PFSK-1 (cell line): ENCODE measurements around the gene MYOF.

Source experiments
- FOXP2 ChIP-seq: optimal IDR thresholded peaks from 2 replicates; pipeline ENCODE3; 2011; ENCODE audit warnings: borderline replicate concordance, control low read depth, inconsistent platforms; ENCODE audit not compliant: insufficient read depth; ENCODE audit errors: extremely low read length, extremely low read depth
- POLR2AphosphoS5 ChIP-seq: IDR thresholded peaks from 2 replicates; pipeline ENCODE4 v1.6.1; 2012; ENCODE audit warnings: low read depth, mild to moderate bottlenecking, control low read depth, low read length, moderate library complexity
- REST ChIP-seq, 2 experiments: IDR thresholded peaks; 2 replicates each; pipeline versions ENCODE4 v1.6.1 to v1.8.0; 2011 to 2012; ENCODE audit warnings: low read depth in 2 of 2, low read length in 2 of 2, control low read depth in 1 of 2, inconsistent platforms in 1 of 2, mild to moderate bottlenecking in 1 of 2, moderate library complexity in 1 of 2; ENCODE audit not compliant: insufficient read depth in 1 of 2
- SIN3A ChIP-seq: IDR thresholded peaks from 2 replicates; pipeline ENCODE4 v1.6.1; 2012; ENCODE audit warnings: mild to moderate bottlenecking, low read length, moderate library complexity, borderline replicate concordance; ENCODE audit not compliant: insufficient read depth
- TAF1 ChIP-seq: IDR thresholded peaks from 2 replicates; pipeline ENCODE4 v1.6.1; 2012; ENCODE audit warnings: low read length, control low read depth, borderline replicate concordance; ENCODE audit not compliant: insufficient read depth

MYOF gene

GRCh38 chr10:93481637-93482144 lies 443 bp downstream of the MYOF start:
- TF ChIP-seq TAF1, result no peak
- no peak for TF ChIP-seq POLR2AphosphoS5
- TF ChIP-seq FOXP2, result no peak
- TF ChIP-seq SIN3A, result no peak
- no peak for TF ChIP-seq REST (IDR thresholded peaks at IDR 0.05; ENCODE audit: insufficient read depth in 1 of 2, low read depth in 2 of 2, low read length in 2 of 2)

GRCh38 chr10:93478873-93479272 lies 3.3 kb downstream of the MYOF start:
- TF ChIP-seq SIN3A (no peak), TAF1 (no peak), FOXP2 (no peak), POLR2AphosphoS5 (no peak), REST (IDR thresholded peaks at IDR 0.05; ENCODE audit: insufficient read depth in 1 of 2, low read depth in 2 of 2, low read length in 2 of 2) (no peak)

- no peak for TF ChIP-seq POLR2AphosphoS5
- TF ChIP-seq FOXP2, result no peak
- no peak for TF ChIP-seq REST (IDR thresholded peaks at IDR 0.05; ENCODE audit: insufficient read depth in 1 of 2, low read depth in 2 of 2, low read length in 2 of 2)
- TF ChIP-seq SIN3A, result no peak
- no peak for TF ChIP-seq TAF1
Measured at GRCh38 chr10:93476756-93477155, 5.4 kb downstream of the MYOF start.

GRCh38 chr10:93475871-93476270 lies 6.3 kb downstream of the MYOF start:
- no peak for TF ChIP-seq FOXP2

GRCh38 chr10:93475227-93475626 lies 6.9 kb downstream of the MYOF start:
- no peak for TF ChIP-seq FOXP2
- no peak for TF ChIP-seq SIN3A
- TF ChIP-seq POLR2AphosphoS5, result no peak
- no peak for TF ChIP-seq REST (IDR thresholded peaks at IDR 0.05; ENCODE audit: insufficient read depth in 1 of 2, low read depth in 2 of 2, low read length in 2 of 2)
- TF ChIP-seq TAF1, result no peak
